HL-60 (cell line): Measurements from ENCODE around the gene PNMA1.

Experiments used
- DNase-seq, 2 experiments: peaks; one replicate each; pipeline ENCODE4 v3.0.0-alpha.2; 2010 to 2020; ENCODE audit warnings: low read depth in 1 of 2, low spot score in 1 of 2
- H3K27ac ChIP-seq: fragments of 250-450 bp; sonication (Bioruptor Pico); replicated peaks from 2 replicates; pipeline ENCODE4 v1.5.1; 2020; ENCODE audit warnings: mild to moderate bottlenecking, moderate library complexity
- H3K27me3 ChIP-seq: fragments of 250-450 bp; sonication (Bioruptor Pico); 2 replicates; pipeline ENCODE4 v1.5.1; 2021; ENCODE audit warnings: mild to moderate bottlenecking, moderate library complexity; ENCODE audit not compliant: insufficient read depth, poor library complexity, severe bottlenecking
- H3K4me3 ChIP-seq: replicated peaks from 2 replicates; pipeline ENCODE4 v1.5.1; 2011; ENCODE audit warnings: mild to moderate bottlenecking, control low read depth, low read length; ENCODE audit not compliant: insufficient read depth
- CTCF ChIP-seq: IDR thresholded peaks from one replicate; pipeline ENCODE4 v1.5.1; 2011; ENCODE audit warnings: low read length, control low read depth, inconsistent platforms; ENCODE audit not compliant: insufficient read depth
- GABPA ChIP-seq: IDR thresholded peaks from 2 replicates; pipeline ENCODE4 v1.6.1; 2012; ENCODE audit warnings: low read depth
- POLR2AphosphoS5 ChIP-seq: IDR thresholded peaks from 2 replicates; pipeline ENCODE4 v1.6.1; 2012; ENCODE audit warnings: low read depth
- REST ChIP-seq: IDR thresholded peaks from 2 replicates; pipeline ENCODE4 v1.6.1; 2012; ENCODE audit warnings: low read depth; ENCODE audit not compliant: insufficient replicate concordance
- SPI1 ChIP-seq: IDR thresholded peaks from 2 replicates; pipeline ENCODE4 v1.6.1; 2012; ENCODE audit warnings: low read depth, mild to moderate bottlenecking, borderline replicate concordance

PNMA1 gene

GRCh38 chr14:73744874-73745529 is 30.8 kb upstream of the PNMA1 start:
- Histone ChIP-seq H3K27me3 (no peaks in the 10 kb centered on the region), H3K4me3 (no peak overlapping the region), H3K27ac (peak overlapping the region; percentile 90)
- TF ChIP-seq REST (no peak), GABPA (no peak), SPI1 (no peak), POLR2AphosphoS5 (no peak), CTCF (no peak)
- DNase-seq: no peak

GRCh38 chr14:73744175-73744867 is 30.1 kb upstream of the PNMA1 start:
- no peak for TF ChIP-seq POLR2AphosphoS5
- no peak for TF ChIP-seq SPI1
- TF ChIP-seq CTCF: no peak
- no peak for TF ChIP-seq GABPA
- no peak for TF ChIP-seq REST
- H3K27ac ChIP-seq: peak overlapping the region; percentile 90
- no peak overlapping the region for H3K4me3 ChIP-seq
- no peak for DNase-seq
- no peaks in the 10 kb centered on the region for H3K27me3 ChIP-seq

GRCh38 chr14:73743431-73743931 is 29.3 kb upstream of the PNMA1 start:
- no peaks in the 10 kb centered on the region for H3K27me3 ChIP-seq
- TF ChIP-seq POLR2AphosphoS5: peak; percentile 85
- peak; percentile 59 for TF ChIP-seq SPI1
- TF ChIP-seq REST: no peak
- H3K4me3 ChIP-seq: no peak overlapping the region
- peak overlapping the region; percentile 90 for H3K27ac ChIP-seq
- peak; percentile 67 to 91 for DNase-seq
